ENCODE results near the gene GPC6. TPM values are rescaled to one million over a fixed set of nuclear protein-coding genes. Genes with fewer than 3 reads are reported as not detected.

The GPC6 gene
- total RNA-seq, 4 donors from 2014 or later = 2.7 to 5.7 (median 4.4) TPM

GRCh38 chr13:93614776-93615175 is 388.2 kb downstream of the GPC6 start:
- no peaks in the 10 kb centered on the region for H3K9me3 ChIP-seq
- WGBS = 70% methylated on average over 1 of the region's 1 CpG
- no peak for TF ChIP-seq CTCF (IDR thresholded peaks at IDR 0.05)
- TF ChIP-seq POLR2AphosphoS5 (IDR thresholded peaks at IDR 0.05) = no peak
- no peak for TF ChIP-seq EP300 (IDR thresholded peaks at IDR 0.05)
- no peak for TF ChIP-seq POLR2A (IDR thresholded peaks at IDR 0.05)
- no peak for DNase-seq (ENCODE audit: low spot score in 2 of 2)
- no peak overlapping the region for H3K4me3 ChIP-seq
- no peaks in the 10 kb centered on the region for H3K27me3 ChIP-seq
- H3K27ac ChIP-seq = no peak overlapping the region
- H3K36me3 ChIP-seq = no peaks in the 10 kb centered on the region
- no peaks in the 10 kb centered on the region for H3K4me1 ChIP-seq

GRCh38 chr13:93620181-93620765 is 393.7 kb downstream of the GPC6 start:
- no peak for DNase-seq (ENCODE audit: low spot score in 2 of 2)
- TF ChIP-seq POLR2AphosphoS5 (IDR thresholded peaks at IDR 0.05) = no peak
- no peak for TF ChIP-seq CTCF (IDR thresholded peaks at IDR 0.05)
- TF ChIP-seq POLR2A (IDR thresholded peaks at IDR 0.05) = no peak
- TF ChIP-seq EP300 (IDR thresholded peaks at IDR 0.05) = no peak
- H3K27me3 ChIP-seq = no peaks in the 10 kb centered on the region
- H3K36me3 ChIP-seq = no peaks in the 10 kb centered on the region
- 62% methylated on average over 2 of the region's 2 CpGs for WGBS
- no peak overlapping the region for H3K27ac ChIP-seq
- H3K9me3 ChIP-seq = no peaks in the 10 kb centered on the region
- no peak overlapping the region for H3K4me3 ChIP-seq
- H3K4me1 ChIP-seq = no peaks in the 10 kb centered on the region

DNA sequence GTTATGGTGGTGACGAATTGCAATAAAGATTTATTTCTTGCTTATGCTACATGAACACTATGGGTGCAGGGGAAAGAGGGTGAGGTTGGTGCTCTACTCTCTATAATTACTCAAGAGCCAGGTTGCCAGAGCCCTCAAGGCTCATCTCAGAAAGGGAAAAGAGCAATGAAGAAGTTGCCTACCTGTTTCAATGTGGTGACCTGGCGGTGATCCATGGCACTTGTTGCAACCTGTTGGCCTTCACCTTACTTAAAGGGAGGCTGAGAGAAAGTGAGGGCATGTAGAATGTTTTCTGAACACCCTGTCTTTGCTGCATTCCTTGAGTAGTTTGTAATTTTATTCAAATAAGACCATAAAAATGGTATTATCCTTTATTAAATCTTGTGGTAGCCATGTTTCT is 394.4 kb downstream of the GPC6 start:
- no peaks in the 10 kb centered on the region for H3K9me3 ChIP-seq
- WGBS = 82% methylated on average over 2 of the region's 2 CpGs
- H3K4me1 ChIP-seq = no peaks in the 10 kb centered on the region
- no peak overlapping the region for H3K27ac ChIP-seq
- no peaks in the 10 kb centered on the region for H3K27me3 ChIP-seq
- TF ChIP-seq EP300 (IDR thresholded peaks at IDR 0.05) (no peak), POLR2A (IDR thresholded peaks at IDR 0.05) (no peak), POLR2AphosphoS5 (IDR thresholded peaks at IDR 0.05) (no peak), CTCF (IDR thresholded peaks at IDR 0.05) (no peak)
- no peak overlapping the region for H3K4me3 ChIP-seq
- no peak for DNase-seq (ENCODE audit: low spot score in 2 of 2)
- H3K36me3 ChIP-seq = no peaks in the 10 kb centered on the region

DNA sequence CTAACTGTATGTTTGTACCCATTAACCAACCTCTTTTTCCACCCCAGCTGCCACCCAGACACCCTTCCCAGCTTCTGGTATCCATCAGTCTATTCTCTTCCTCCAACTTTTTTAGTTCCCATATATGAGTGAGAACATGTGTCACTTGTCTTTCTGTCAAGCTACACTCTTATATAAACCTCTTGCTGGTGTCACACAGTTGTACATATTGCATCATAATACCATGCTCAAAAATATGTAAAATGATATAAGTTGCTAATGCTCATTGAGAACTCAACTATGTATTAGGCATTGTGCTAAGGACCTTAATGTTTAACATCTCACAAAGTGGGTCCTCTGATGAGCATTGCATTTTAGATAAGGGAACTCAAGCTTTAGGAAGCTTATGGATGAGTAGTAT is 395.4 kb downstream of the GPC6 start:
- Histone ChIP-seq H3K4me1 (no peaks in the 10 kb centered on the region), H3K27me3 (no peaks in the 10 kb centered on the region), H3K9me3 (no peaks in the 10 kb centered on the region), H3K36me3 (no peaks in the 10 kb centered on the region), H3K27ac (no peak overlapping the region), H3K4me3 (no peak overlapping the region)
- no peak for TF ChIP-seq CTCF (IDR thresholded peaks at IDR 0.05)
- TF ChIP-seq POLR2A (IDR thresholded peaks at IDR 0.05) = no peak
- TF ChIP-seq POLR2AphosphoS5 (IDR thresholded peaks at IDR 0.05) = no peak
- no peak for TF ChIP-seq EP300 (IDR thresholded peaks at IDR 0.05)
- DNase-seq (ENCODE audit: low spot score in 2 of 2) = no peak

DNA sequence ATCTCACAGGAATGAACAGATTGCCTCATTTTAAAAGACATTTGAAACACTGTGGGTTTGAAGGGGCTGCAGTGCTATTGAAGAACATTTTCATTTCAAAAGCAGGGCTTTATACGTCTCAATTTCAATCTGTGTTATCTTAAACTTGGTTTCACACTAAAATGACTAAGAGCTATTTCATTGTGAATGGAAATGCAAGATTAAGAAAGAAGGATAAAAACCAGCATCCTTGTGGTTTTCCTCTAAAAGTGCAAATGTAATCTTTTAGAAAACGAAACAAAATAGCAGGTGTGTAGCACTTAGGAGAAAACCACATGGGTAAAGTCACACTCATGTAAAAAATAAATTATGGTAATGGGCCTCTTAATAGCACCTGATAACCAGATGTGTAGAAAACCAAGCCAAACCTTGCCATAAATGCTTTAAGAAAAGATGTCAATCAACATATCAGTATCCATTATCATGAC is 397.7 kb downstream of the GPC6 start:
- 68% methylated on average over 2 of the region's 2 CpGs for WGBS
- Histone ChIP-seq H3K36me3 (no peaks in the 10 kb centered on the region), H3K9me3 (no peaks in the 10 kb centered on the region), H3K4me1 (no peaks in the 10 kb centered on the region), H3K4me3 (no peak overlapping the region), H3K27me3 (no peaks in the 10 kb centered on the region), H3K27ac (no peak overlapping the region)
- no peak for DNase-seq (ENCODE audit: low spot score in 2 of 2)
- TF ChIP-seq POLR2A (IDR thresholded peaks at IDR 0.05) (no peak), POLR2AphosphoS5 (IDR thresholded peaks at IDR 0.05) (no peak), CTCF (IDR thresholded peaks at IDR 0.05) (no peak), EP300 (IDR thresholded peaks at IDR 0.05) (no peak)

Measured in suprapubic skin (tissue), 4 donors.